Measurements from ENCODE around the gene GRIK4.
"Not testable (repeated sequence)": the region's sequence is repeated elsewhere in the genome, so short reads cannot be mapped to it uniquely, and the experiment has no call there.

The GRIK4 gene, protein sequence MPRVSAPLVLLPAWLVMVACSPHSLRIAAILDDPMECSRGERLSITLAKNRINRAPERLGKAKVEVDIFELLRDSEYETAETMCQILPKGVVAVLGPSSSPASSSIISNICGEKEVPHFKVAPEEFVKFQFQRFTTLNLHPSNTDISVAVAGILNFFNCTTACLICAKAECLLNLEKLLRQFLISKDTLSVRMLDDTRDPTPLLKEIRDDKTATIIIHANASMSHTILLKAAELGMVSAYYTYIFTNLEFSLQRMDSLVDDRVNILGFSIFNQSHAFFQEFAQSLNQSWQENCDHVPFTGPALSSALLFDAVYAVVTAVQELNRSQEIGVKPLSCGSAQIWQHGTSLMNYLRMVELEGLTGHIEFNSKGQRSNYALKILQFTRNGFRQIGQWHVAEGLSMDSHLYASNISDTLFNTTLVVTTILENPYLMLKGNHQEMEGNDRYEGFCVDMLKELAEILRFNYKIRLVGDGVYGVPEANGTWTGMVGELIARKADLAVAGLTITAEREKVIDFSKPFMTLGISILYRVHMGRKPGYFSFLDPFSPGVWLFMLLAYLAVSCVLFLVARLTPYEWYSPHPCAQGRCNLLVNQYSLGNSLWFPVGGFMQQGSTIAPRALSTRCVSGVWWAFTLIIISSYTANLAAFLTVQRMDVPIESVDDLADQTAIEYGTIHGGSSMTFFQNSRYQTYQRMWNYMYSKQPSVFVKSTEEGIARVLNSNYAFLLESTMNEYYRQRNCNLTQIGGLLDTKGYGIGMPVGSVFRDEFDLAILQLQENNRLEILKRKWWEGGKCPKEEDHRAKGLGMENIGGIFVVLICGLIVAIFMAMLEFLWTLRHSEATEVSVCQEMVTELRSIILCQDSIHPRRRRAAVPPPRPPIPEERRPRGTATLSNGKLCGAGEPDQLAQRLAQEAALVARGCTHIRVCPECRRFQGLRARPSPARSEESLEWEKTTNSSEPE
- total RNA-seq = 0 to 0.36 (median 0.04) reads per million in 4 experiments

GRCh38 chr11:120511116-120511819 is at the start of gene GRIK4:
TSS of gene GRIK4 (plus strand) at chr11:120511748. CDS start at chr11:120660319, 148,571 bp downstream.
- DNase-seq = peak; percentile 40

- no peak for DNase-seq
These were observed 48.7 kb upstream of the GRIK4 start for GRCh38 chr11:120462825-120463224.

DNA sequence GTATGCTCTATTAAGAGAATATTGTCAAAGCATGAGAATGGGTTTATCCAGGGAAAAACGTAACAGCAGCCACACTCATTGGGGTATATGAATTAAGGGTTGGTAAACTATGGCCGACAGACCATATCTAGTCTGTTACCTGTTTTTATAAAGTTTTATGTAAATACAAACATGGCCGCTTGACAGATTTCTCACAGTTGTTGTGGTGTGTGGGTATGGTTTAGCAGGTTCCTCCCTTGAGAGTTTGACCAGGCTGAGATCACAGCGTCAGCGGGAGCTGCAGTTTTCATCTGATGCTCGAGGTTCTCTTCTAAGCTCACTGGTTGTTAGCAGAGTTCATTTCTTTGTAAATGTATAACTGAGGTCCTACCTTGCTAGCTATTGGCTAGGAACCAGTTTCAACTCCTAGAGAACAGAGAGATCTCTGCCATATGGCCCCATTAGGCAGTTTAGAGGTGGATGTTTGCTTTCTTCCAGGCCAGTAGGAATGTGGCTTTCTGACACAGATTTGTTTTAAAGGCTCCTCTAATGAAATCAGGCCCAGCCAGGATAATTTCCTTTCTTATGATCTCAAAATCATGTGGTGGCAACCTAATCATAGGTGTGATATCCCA is 45.5 kb upstream of the GRIK4 start:
- no peak for DNase-seq

DNA sequence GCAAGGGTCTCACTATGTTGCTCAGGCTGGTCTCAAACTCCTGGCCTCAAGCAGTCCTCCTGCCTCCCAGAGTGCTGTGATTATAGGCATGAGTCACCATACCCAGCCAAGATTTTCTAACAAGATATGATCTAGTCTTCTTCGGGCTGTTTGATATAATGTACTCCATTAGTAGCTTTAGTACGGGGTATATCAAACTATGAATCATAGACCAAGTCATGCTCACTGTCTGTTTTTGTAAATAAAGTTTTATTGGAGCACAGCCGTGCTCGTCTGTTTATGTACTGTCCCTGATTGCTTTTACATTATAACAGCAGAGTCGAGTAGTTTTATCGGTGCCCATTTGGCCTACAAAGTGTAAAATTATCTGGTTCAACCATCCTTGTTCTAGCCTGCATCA is 43.9 kb upstream of the GRIK4 start:
- DNase-seq = no peak

- DNase-seq = no peak
These were observed 40.4 kb upstream of the GRIK4 start for GRCh38 chr11:120471131-120471530.

- DNase-seq = no peak
These were observed 39.6 kb upstream of the GRIK4 start for GRCh38 chr11:120471994-120472393.

GRCh38 chr11:120473503-120473902 is 38.0 kb upstream of the GRIK4 start:
- no peak for DNase-seq

DNA sequence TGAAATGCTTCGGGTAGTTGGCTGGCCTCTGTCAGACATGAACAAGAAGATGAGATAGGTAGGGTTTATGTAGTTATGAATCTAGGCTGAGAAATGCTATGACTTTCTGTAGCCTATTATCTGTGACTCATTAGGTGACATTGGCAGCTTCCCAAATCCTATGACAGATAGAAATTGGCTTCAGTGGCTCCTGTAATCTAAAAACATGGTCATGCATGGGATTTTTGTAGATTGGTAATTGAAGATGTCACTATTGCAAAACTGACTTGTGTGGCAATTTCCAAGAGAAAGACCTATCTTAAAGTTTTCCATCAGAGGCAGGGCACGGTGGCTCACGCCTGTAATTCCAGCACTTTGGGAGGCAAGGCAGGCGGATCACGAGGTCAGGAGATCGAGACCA is 29.4 kb upstream of the GRIK4 start:
- no peak for DNase-seq

GRCh38 chr11:120484722-120485121 is 26.8 kb upstream of the GRIK4 start:
- no peak for DNase-seq

DNA sequence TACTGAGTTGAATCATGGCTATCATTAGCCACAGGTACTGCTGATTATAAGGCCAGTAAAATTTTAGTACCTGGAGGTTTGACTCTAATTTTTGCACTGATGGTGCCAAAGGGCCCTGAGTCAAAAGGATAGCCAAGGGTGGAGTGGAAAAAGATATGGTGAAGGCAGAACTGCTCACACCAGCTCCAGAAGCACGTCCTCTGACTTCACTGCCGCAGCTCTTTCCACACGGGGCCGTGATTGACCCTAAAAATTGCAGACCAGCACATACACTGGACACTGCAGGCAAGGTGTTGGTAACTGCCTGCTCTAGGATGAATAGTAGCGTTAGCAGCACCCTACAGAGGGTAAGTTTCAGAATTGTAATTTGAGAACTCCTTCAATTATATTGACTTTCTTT is 25.4 kb upstream of the GRIK4 start:
- no peak for DNase-seq

DNA sequence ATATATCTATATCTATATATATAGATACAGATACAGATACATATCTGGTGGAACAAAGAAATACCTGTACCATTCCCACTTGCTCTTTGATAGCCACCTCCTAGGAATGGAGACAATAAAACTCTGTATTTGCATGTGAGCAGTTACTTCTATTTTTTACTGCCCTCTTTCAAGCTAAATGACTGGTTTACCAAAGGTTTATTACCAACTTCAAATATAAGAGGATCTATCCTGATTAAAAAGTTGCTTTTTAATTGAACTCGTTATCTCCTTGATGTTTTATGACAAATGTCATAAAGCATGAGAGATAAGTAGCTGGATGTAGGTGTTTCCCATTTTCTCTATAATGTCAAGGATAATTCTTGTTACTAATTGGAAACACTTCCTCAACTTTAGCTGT is 21.7 kb upstream of the GRIK4 start:
- DNase-seq = no peak

DNA sequence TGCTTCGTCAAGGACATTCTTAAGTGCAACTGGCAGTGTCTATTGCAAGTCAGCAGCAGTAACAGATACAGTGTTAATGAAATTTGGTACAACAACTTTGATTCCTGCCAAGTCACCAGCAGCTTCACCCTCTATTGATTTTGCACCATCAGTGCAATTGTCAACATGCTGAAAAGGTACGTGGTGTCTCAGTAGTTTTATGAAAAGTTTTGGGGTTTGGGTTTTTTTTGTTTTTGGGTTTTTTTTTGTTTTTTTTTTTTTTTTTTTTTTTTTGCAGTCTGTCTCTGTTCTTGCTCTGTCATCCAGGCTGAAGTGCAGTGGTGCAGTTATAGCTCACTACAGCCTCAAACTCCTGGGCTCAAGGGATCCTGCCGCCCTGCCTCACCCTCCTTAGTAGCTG is 19.1 kb upstream of the GRIK4 start:
- no peak for DNase-seq

- no peak for DNase-seq
These were observed 17.0 kb upstream of the GRIK4 start for GRCh38 chr11:120494595-120494994.

- no peak for DNase-seq
These were observed 12.5 kb upstream of the GRIK4 start for GRCh38 chr11:120499088-120499487.

GRCh38 chr11:120499859-120500258 is 11.7 kb upstream of the GRIK4 start:
- DNase-seq = no peak

DNA sequence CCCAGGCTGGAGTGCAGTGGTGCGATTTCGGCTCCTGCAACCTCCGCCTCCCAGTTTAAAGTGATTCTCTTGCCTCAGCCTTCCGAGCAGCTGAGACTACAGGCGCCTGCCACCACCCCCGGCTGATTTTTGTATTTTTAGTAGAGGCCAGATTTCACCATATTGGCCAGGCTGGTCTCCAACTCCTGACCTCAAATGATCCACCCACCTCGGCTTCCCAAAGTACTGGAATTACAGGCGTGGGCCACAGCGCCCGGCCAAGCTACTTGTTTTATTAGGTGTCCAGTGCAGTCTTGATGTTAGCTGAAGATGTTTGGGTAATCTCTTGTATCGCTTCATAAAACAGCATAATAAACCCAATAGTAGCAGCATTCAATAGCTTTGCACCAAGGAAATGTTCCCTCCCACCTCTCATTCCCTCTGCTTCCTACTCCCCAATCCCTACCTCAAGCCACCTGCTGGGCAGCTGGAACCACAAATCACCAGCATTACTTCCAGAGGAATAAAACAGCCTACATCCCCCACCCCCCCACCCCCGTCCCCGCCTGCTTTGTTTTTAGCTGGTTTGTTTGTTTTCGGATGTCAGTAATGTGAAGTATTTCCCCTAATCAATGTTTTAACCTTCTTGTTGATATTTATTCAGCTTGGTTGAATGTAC is 11.0 kb upstream of the GRIK4 start:
- DNase-seq = no peak

- DNase-seq = no peak
These were observed 10.1 kb upstream of the GRIK4 start for GRCh38 chr11:120501440-120501839.

DNA sequence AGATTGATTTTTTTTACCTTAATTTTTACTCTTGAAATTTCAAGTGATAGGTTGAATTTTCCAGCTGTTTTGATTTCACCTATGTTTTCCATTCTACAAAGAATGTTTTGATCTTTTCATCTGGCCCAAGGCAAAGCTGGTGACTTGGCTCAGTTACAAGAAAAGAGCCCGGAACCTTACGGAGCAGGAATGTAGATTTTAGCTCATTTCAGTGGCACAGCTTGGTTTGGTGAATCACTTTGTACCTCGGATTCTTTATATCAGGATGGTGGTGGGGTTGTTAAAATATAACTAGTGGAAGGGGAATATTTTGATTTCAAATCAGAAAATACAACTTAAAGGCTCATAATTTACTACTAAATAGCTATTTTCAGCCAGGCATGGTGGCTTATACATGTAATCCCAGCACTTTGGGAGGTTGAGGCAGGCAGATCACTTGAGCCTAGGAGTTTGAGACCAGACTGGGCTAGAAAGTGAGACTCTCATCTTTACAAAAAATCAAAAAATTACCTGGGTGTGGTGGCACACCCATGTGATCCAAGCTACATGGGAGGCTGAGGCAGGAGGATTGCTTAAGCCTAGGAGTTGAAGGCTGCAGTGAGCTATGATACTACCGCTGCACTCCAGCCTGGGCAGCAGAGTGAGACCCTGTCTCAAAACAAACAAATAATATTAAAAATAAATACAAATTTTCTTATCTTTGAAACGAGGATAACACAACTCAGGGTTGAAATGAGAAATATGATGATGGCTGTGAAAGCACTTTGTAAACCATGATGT is 9.4 kb upstream of the GRIK4 start:
- DNase-seq = no peak

GRCh38 chr11:120503529-120503928 is 8.0 kb upstream of the GRIK4 start:
- DNase-seq = not testable (repeated sequence)

GRCh38 chr11:120505801-120506425 is 5.6 kb upstream of the GRIK4 start:
- no peak for DNase-seq
